ENCODE results near the gene ANKRD65.
"Not testable (repeated sequence)": the region's sequence is repeated elsewhere in the genome, so short reads cannot be mapped to it uniquely, and the experiment has no call there.

Gene ANKRD65

DNA sequence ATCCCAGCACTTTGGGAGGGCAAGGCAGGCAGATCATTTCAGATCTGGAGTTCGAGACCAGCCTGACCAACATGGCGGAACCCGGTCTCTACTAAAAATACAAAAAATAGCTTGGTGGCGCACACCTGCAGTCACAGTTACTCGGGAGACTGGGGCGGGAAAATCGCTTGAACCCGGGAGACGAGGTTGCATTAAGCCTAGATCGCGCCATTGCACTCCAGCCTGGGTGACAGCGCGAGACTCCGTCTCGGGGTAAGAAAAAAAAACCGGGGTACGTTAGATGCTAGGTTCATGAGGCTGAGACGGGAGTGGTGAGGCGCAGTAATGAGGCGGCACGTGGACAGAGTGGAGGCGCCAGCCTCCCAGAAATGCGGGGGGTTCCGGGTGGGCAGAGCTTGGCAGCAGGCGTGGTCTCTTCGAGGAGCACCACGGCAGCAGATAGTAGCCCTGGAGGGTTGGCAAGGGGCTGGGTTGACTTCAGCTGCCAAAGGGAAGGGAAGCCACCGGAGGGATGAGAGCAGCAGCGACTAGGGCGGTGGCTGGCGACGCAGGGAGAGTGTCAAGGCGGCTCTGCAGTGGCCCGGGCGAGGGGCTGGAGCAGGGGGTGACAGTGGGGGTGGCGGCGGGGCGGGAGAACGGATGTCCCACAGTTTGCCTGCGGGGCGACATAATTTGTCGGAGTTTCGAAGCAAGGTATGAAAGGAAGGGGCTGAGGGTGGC is 14.8 kb downstream of the ANKRD65 start:
- DNase-seq (ENCODE audit: low spot score) = no peak

DNA sequence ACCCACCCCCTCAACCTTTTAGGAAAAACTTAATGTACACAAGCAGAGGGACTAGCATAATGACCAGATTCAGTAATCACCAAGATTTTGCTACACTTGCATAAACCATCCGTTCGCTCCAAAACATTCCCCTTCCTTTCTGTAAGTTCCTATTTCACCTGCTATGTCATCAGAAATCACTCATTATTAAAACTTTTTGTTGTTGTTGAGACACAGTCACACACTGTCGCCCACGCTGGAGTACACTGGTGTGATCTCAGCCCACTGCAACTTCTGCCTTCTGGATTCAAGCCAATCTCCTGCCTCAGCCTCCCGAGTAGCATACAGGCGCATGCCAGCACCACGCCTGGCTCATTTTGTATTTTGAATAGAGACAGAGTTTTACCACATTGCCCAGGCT is 17.4 kb downstream of the ANKRD65 start:
- no peak for DNase-seq (ENCODE audit: low spot score)
- TF ChIP-seq, protein P1, sequence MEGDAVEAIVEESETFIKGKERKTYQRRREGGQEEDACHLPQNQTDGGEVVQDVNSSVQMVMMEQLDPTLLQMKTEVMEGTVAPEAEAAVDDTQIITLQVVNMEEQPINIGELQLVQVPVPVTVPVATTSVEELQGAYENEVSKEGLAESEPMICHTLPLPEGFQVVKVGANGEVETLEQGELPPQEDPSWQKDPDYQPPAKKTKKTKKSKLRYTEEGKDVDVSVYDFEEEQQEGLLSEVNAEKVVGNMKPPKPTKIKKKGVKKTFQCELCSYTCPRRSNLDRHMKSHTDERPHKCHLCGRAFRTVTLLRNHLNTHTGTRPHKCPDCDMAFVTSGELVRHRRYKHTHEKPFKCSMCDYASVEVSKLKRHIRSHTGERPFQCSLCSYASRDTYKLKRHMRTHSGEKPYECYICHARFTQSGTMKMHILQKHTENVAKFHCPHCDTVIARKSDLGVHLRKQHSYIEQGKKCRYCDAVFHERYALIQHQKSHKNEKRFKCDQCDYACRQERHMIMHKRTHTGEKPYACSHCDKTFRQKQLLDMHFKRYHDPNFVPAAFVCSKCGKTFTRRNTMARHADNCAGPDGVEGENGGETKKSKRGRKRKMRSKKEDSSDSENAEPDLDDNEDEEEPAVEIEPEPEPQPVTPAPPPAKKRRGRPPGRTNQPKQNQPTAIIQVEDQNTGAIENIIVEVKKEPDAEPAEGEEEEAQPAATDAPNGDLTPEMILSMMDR (IDR thresholded peaks at IDR 0.05; ENCODE audit: extremely low read depth, missing control alignments) = no peak

More for the DNA sequence above, 14.8 kb downstream of the ANKRD65 start:
- TF ChIP-seq, protein P1 (IDR thresholded peaks at IDR 0.05; ENCODE audit: extremely low read depth, missing control alignments) = no peak

DNA sequence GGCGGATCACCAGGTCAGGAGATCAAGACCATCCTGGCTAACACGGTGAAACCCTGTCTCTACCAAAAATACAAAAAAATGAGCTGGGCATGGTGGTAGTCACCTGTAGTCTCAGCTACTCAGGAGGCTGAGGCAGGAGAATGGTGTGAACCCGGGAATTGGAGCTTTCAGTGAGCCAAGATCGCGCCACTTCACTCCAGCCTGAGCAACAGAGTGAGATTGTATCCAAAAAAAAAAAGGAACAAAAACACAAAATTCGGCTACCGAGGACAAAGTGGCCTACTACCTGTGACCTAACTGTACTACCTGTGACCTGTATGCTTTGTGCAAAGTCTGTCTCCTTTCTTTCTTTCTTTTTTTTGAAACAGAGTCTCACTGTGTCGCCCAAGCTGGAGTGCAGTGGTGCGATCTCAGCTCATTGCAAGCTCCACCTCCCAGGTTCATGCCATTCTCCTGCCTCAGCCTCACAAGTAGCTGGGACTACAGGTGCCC is 18.1 kb downstream of the ANKRD65 start:
- not testable (repeated sequence) for DNase-seq (ENCODE audit: low spot score)

DNA sequence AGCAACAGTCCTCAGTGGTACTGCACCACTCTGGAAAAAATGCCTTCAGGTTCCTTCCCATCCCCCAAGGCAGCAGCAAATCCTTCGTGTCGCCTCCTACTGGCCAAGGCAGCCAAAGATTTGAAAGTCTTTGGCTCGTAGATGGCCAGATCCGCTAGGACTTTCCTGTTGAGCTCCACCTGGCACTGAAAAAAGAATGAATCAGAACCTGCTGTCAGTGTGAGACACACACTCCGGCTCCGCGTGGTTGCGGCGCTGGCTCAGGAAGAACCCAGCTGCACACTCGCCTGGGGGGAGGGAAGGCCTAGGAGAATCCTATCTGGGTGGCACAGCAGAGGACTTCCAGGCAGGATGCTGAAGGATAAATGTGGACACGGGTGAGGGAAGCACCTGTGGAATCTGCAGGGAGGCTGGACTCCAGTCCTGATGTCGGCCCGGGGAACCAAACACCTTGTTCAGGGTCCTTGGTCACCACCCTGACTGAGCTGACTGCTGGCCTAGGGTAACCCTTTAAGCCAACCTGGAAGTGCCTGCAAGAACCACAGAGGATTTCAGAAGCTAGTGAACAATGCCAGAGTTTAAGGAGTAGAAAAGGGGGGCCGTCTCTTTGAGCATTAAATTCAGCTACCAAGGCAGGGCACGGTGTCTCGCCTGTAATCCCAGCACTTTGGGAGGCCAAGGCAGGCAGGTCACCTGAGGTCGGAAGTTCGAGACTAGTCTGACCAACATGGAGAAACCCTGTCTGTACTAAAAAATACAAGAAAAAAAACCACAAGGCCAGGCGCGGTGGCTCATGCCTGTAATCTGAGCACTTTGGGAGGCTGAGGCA is 18.8 kb downstream of the ANKRD65 start:
- TF ChIP-seq, protein P1 (IDR thresholded peaks at IDR 0.05; ENCODE audit: extremely low read depth, missing control alignments) = peak; percentile 49
- DNase-seq (ENCODE audit: low spot score) = no peak

DNA sequence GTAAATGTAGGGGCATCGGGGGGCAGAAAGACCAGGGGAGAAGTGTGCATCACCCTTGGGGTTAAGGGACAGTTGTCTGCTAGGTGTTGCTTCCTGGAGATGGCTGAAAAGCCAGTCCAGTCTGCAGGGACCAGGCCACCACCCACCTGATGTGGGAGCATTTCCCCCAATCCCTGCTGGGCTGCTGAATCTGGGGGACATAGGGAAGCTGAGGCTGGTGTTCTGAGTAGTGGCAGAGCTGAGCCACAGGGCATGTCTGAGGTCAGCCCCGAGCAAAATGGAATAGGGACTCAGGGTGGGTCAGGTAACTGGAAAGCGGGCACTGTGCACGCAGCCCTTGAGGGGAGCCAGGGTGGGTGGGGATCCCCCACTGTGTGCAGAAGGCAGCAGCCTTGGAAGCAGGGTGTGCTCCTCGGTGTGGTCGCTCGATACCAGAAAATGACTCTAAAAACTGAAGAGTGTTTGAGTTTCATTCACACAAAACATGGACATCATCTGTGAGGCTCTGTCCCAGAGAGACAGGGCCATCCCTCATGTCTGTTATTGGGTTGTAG is 19.5 kb downstream of the ANKRD65 start:
- TF ChIP-seq, protein P1 (IDR thresholded peaks at IDR 0.05; ENCODE audit: extremely low read depth, missing control alignments) = no peak
- no peak for DNase-seq (ENCODE audit: low spot score)

DNA sequence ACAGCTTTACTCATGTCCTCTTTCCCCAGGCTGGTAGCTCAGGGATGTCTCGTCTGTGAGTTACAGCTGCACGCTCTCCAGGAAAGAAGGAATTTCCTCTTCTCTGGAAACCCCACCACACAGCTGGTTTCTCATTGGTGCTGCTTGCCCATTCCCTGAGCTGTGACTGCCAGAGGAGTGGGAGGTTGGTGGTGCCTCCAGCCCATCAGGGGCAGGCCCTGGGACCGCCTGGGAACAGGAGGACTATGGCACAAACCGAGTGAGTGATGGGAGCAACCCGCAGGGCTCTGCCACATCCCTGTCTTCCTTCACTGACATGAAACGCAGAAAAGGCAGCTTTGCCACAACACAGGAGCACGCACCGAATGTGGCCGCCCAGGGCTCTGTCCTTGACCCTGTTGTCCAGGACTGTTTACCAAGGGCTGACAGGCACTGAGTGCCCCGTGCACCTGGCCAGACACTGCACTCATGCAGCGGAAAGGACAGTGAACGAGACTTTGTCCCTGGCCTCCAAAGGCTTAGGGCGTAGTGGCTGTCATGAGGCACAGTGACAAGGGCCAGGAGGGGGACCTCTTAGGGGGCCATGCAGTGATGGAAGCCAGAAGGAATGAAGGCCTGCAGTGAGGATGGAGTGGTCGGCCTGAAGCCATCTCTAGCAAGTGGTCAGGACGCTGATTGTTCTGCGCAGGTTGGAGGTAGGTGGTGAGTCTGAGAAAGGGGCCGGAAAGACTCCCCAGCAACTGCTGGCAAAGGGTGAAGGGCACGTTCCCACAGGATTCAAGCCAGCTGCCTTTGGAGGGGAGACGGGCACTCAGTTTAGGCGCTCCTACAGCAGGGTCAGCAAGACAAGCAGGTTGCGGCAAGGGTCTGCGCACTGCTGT is 20.3 kb downstream of the ANKRD65 start:
- no peak for DNase-seq (ENCODE audit: low spot score)

More for the DNA sequence above, 20.3 kb downstream of the ANKRD65 start:
- TF ChIP-seq, protein P1 (IDR thresholded peaks at IDR 0.05; ENCODE audit: extremely low read depth, missing control alignments) = no peak
